T-helper 9 cell (primary cell): ENCODE data around the gene RPTOR.

Experiments used
- DNase-seq: peaks from one replicate; pipeline ENCODE4 v3.0.0-alpha.2; 2020

RPTOR gene

DNA sequence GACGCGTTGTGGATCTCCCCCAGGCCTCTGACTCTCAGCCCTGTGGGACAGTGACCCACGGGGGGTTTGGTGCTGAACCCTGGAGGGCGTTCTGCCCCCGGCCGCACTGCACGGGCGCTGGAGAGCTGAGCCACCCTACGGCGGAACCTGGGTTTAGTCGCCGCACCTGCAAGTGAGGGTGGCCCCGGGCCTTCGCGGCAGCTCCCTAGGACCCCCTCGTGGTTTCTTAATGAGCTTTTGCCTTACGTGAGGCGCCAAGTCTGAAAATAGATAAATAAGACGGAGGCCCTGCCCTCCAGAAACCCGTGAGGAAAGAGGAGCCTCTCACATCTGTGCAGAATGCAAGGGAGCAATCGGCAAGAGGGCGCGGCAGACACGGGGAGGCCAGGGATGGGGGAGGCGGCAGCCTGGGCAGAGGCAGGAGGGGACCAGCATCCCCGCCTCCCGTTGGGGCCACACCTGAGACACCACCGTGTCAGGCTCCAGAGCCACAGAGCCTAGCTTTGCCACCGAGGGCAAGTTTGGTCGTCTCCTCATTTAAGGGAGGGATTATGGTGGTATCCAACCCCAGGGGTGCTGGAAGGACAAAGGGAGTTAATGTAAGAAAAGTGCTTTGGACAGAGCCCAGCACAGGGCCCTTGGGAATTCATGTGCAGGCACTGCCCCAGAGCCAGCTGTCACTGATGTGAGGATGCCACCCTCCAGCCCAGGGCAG is 293.8 kb downstream of the RPTOR start:
- DNase-seq, result no peak

GRCh38 chr17:80839026-80839345 is 294.3 kb downstream of the RPTOR start:
- DNase-seq, result no peak

GRCh38 chr17:80839511-80839941 is 294.9 kb downstream of the RPTOR start:
- no peak for DNase-seq

- DNase-seq, result no peak
Observed at GRCh38 chr17:80839970-80840369, 295.3 kb downstream of the RPTOR start.

DNA sequence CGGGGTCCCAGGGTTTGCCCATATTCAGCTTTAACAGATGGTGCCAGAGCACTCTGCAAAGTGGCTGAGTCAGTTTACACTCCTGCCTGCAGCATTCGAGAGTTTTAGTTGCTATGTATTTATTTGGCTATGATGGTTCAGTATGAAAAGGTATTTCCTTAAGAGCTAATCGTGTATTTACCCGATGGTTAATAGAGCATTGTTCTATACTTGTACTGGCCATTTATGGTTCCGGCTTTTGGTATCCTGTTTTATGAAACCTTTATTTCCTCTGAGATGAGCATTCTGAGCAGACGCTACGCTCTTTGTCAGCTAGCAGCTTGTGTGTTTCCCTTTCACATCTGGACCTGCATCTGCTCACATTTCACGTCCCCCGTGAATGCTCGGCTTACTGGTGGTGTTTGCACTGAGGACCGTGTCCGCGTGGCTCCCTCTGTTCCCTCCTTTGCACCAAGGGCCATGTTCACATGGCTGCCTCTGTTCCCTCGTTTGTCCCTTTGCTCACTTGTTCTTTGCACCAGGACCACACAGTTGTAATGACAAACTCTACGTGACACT is 297.9 kb downstream of the RPTOR start:
- DNase-seq, result no peak

DNA sequence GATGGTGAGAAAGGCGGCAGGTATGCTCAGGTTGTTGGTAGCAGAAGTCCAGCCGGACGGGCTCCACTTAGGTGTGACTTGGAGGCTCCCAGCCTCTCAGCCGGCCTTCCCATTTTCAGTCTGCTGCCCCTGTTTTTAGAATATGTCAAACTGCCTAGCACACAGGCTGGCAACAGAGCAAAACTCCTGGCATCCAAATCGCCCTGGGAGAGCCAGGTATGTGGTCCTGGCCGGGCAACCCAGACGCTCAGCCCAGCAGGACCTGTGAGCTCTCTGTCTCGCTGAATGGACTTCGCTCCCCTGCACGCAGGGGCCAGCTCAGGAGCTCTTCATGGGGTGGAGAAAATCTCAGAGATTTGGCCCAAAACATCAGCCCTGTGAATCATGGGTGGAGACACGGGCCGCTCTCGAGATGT is 299.1 kb downstream of the RPTOR start:
- DNase-seq, result no peak

DNA sequence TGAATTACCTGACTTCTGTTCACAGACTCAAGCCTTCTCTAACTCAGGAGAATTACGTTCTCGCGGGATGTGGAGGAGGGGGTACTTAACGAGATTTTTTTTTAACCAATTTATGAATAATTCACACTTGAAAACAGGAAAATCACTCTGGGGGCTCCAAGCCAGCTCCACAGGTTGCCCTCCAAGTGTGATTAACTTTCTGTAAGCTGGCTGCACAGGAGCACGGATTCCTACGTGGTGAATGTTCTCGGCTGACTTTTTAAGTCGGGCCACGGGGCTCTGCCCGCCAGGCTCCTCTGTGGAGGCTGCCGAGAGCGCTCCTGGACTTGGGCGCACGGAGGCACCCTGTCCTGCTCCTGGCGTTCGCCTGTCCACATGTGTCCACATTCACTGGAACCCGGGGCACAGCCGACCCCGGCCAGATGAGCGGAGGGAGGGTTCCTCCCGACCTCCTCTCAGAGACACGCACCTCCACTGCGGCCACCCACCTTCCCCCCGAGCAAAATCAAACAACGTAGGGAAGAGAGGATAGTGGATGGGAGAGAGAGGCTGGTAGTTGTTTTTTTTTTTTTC is 299.9 kb downstream of the RPTOR start:
- DNase-seq, result no peak

DNA sequence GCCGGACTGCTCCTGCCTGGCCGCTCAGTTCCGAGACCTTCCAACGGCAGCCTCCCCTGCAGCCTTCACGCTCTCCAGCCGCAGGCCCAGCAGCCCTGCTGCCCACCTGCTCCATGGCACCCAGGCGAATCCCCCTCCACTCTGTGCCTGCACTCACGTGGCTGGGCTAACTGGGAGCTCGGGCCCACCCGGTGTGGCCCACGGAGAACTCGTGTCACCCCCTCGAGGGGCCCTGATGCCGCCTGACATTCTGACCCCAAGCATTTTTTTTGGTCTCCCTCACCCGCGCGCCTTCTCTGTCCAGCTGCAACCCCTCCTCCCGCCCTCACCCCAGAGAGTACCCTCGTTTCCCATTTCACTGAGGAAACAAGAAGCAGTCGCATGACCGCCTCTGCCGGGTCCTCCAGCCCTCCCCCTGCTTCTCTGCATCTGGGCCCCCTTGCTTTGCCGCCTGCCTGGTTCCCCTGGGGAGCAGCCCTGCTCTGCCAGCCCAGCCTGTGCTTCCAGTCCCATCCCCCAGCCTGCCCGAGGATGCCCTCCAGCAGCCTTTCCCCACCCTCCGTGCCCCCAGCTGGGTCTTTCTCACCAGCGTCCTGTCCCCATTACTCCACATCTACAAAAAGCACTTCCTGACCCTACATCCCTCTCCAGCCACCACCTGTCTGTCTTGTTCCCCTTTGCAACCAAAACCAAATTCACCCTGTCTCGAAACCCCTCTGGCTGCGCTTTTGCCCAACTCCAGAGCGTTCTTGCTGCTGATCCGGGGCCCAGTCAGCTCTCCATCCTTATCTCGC is 300.6 kb downstream of the RPTOR start:
- no peak for DNase-seq

GRCh38 chr17:80845863-80846671 is 301.4 kb downstream of the RPTOR start:
- no peak for DNase-seq

DNA sequence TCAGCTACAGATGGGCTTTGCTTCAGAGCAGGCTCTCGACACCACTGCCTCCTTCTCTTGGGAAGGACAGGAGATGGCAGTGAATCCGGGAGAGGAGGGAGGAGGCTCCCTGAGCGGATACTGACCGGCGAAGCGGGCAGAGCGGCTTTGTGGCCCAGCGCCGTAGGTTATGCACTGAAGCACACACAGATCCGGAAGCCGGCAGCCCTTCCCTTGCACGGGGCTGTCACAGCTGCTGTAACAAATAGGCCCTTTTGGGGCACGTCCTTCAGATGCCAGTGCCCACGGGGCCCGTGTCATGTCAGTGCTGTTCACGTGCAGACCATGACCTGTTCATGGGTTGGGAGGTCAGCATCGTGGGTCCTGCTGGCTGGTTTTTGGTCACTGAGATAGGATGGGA is 302.3 kb downstream of the RPTOR start:
- DNase-seq, result no peak

DNA sequence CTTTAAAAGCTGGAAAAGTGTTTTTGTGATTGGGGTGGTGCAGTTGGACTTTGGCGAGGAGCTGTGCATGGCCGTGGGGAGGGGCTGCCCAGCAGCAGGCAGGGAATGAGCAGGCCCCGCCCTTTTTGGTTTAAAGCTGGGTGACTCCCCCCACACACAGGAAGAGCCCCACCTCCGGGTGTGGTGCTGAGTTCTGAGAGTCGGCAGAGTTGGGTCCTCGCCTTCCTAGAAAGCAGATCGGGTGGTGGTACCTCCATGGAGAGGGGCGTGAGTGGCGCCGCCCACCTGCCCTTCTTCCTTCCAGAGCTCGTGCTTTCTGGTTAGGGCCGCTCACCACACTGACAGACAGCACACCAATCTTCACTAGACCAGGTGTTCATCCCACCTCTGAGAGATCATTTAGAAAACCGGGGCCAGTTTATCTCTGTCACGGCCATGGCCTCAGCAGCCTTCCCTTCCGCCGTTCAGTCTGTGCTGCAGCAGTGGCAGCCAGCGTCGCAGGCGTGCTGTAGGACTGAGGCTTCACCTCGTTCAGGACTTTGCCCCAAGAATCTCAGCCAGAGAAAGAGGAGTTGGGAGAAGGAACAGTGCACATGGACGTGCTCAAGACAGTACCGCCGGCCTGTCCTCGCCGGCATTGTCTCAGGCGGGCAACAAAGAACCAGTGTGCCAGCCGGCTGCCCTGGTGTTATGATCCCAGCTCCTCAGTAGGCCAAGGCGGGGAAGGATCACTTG is 303.0 kb downstream of the RPTOR start:
- DNase-seq, result no peak

GRCh38 chr17:80848449-80849102 is 303.9 kb downstream of the RPTOR start:
- DNase-seq, result no peak

GRCh38 chr17:80849119-80849518 is 304.5 kb downstream of the RPTOR start:
- no peak for DNase-seq

DNA sequence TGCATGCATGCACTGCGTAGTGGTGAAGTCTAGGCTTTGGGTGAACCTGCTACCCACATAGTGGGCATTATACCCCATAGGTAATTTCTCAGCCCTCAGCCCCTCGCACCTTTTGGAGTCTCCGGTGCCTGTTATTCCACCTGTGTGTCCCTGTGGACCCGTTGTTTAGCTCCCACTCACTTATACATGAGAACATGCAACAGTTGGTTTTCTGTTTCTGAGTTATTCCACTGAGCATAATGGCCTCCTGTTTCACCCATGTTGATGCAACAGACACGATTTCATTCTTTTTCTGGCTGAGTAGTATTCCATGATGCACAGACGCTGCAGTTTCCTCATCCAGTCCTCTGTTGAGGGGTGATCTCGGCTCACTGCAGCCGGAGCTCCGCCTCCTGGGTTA is 305.5 kb downstream of the RPTOR start:
- no peak for DNase-seq

DNA sequence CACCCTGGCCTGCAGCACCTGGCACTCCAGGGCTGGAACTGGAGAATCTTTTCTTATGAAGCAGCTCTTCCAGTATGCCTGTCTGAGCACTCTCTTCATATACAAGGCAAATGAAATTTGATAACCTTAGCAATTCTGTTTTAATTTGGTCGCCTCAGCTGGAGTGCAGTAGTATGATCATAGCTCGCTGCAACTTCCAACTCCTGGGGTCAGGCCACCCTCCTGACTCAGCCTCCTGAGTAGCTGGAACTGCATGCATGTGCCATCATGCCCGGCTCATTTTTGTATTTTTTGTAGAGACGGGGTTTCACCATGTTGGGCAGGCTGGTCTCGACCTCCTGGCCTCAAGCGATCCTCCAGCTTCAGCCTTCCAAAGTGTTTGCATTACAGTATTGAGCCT is 306.2 kb downstream of the RPTOR start:
- DNase-seq, result no peak

- no peak for DNase-seq
Observed at GRCh38 chr17:80851277-80851925, 306.8 kb downstream of the RPTOR start.

GRCh38 chr17:80852476-80853015 is 307.9 kb downstream of the RPTOR start:
- DNase-seq, result no peak

- no peak for DNase-seq
Observed at GRCh38 chr17:80853076-80853475, 308.4 kb downstream of the RPTOR start.

- no peak for DNase-seq
Observed at GRCh38 chr17:80854220-80854619, 309.6 kb downstream of the RPTOR start.

DNA sequence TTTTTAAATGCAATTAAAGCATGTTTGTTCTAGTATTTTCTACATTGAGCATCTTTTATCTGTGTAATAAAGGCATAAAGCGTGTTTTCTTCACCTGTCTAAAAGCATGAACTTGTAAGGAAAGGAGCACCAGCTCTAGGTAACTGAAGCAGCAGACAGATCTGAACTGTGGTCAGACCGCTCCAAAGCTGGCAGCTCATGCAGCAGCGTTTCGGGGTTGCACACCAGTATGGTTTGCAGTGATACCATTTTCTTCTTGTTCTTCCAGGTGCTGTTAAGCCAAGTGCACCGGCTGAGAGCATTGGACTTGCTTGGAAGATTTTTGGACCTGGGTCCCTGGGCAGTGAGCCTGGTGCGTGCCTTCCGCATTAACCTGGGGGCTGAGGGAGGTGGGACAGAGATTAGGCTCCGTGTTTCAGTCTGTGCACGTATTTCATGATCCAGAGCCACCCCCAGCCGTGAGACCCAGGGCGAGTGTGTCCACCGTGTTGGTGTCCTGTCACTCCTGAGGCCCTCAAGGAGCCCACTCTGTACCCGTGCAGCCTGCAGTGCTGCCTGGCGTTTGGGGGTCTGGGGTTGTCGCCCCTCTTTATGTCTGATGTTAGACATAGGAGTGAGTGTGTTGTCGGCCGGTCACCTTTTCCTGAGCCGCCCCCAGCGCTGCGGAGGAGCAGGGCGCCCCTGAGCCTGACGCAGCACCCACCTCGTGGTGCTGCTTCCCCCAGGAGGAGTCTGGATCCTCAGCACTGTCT is 310.7 kb downstream of the RPTOR start:
- DNase-seq, result no peak
